Measurements from ENCODE around the gene TMPRSS7. TPM values are rescaled to one million over a fixed set of nuclear protein-coding genes. Genes with fewer than 3 reads are reported as not detected.
A peak's percentile ranks its signal among the peaks of the same experiment; 100 is the strongest.
"Not testable (repeated sequence)": the region's sequence is repeated elsewhere in the genome, so short reads cannot be mapped to it uniquely, and the experiment has no call there.

Gene TMPRSS7
- polyA plus RNA-seq, 1 donor from 2014 or later = not detected

GRCh38 chr3:112072387-112073060, 38.0 kb downstream of the TMPRSS7 start:
- not testable (repeated sequence) for H3K36me3 Mint-ChIP-seq, H3K4me3 Mint-ChIP-seq
- H3K27me3 Mint-ChIP-seq = peaks cover 13% of the 10 kb centered on the region

GRCh38 chr3:112074006-112074405, 39.5 kb downstream of the TMPRSS7 start:
- H3K27ac Mint-ChIP-seq = no peak overlapping the region
- no peaks in the 10 kb centered on the region for H3K9me3 Mint-ChIP-seq
- no peaks in the 10 kb centered on the region for H3K36me3 Mint-ChIP-seq
- peaks cover 13% of the 10 kb centered on the region for H3K27me3 Mint-ChIP-seq
- H3K4me1 Mint-ChIP-seq = peaks cover 0 to 6% (median 0%) of the 10 kb centered on the region in 3 donors
- no peak overlapping the region for H3K4me3 Mint-ChIP-seq

More at GRCh38 chr3:112072387-112073060, 38.0 kb downstream of the TMPRSS7 start:
- not testable (repeated sequence) for H3K9me3 Mint-ChIP-seq, H3K4me1 Mint-ChIP-seq, H3K27ac Mint-ChIP-seq

- Mint-ChIP-seq H3K4me3 (no peak overlapping the region), H3K27ac (no peak overlapping the region), H3K4me1 (peaks cover 0 to 6% (median 0%) of the 10 kb centered on the region in 3 donors), H3K9me3 (no peaks in the 10 kb centered on the region), H3K27me3 (peaks cover 16% of the 10 kb centered on the region), H3K36me3 (no peaks in the 10 kb centered on the region)
Measured at GRCh38 chr3:112074616-112075497, 40.3 kb downstream of the TMPRSS7 start.

GRCh38 chr3:112078125-112079083, 43.9 kb downstream of the TMPRSS7 start:
- no peak overlapping the region for H3K27ac Mint-ChIP-seq

GRCh38 chr3:112083239-112083638, 48.7 kb downstream of the TMPRSS7 start:
- H3K4me1 Mint-ChIP-seq = peaks cover 4 to 8% (median 5%) of the 10 kb centered on the region in 3 donors
- no peak overlapping the region for H3K4me3 Mint-ChIP-seq
- no peaks in the 10 kb centered on the region for H3K36me3 Mint-ChIP-seq
- H3K9me3 Mint-ChIP-seq = no peaks in the 10 kb centered on the region
- no peak overlapping the region for H3K27ac Mint-ChIP-seq
- H3K27me3 Mint-ChIP-seq = peaks cover 19% of the 10 kb centered on the region

More at GRCh38 chr3:112078125-112079083, 43.9 kb downstream of the TMPRSS7 start:
- Mint-ChIP-seq H3K4me1 (peaks cover 0 to 6% (median 0%) of the 10 kb centered on the region in 3 donors), H3K4me3 (no peak overlapping the region), H3K27me3 (peaks cover 15% of the 10 kb centered on the region), H3K9me3 (no peaks in the 10 kb centered on the region), H3K36me3 (no peaks in the 10 kb centered on the region)

GRCh38 chr3:112084980-112085705, 50.6 kb downstream of the TMPRSS7 start:
- no peak overlapping the region for H3K27ac Mint-ChIP-seq
- H3K9me3 Mint-ChIP-seq = no peaks in the 10 kb centered on the region
- H3K4me1 Mint-ChIP-seq = peaks cover 4 to 7% (median 5%) of the 10 kb centered on the region in 3 donors
- peaks cover 2% of the 10 kb centered on the region for H3K36me3 Mint-ChIP-seq
- H3K4me3 Mint-ChIP-seq = peak overlapping the region in 3 of 4 donors; percentile 42 to 91 (median 80)
- H3K27me3 Mint-ChIP-seq = peaks cover 25% of the 10 kb centered on the region

- Mint-ChIP-seq H3K27me3 (peaks cover 25% of the 10 kb centered on the region), H3K4me3 (peak overlapping the region; percentile 42 to 91 (median 86)), H3K4me1 (peaks cover 5 to 7% (median 7%) of the 10 kb centered on the region in 3 donors), H3K9me3 (no peaks in the 10 kb centered on the region), H3K36me3 (peaks cover 2% of the 10 kb centered on the region), H3K27ac (no peak overlapping the region)
Measured at GRCh38 chr3:112085735-112086075, 51.2 kb downstream of the TMPRSS7 start.

GRCh38 chr3:112086076-112086854, 51.7 kb downstream of the TMPRSS7 start, which contains the start of gene C3orf52:
Gene C3orf52 (plus strand): TSS chr3:112086389. CDS start chr3:112086408, 19 bp downstream.
- peaks cover 24% of the 10 kb centered on the region for H3K27me3 Mint-ChIP-seq
- no peaks in the 10 kb centered on the region for H3K9me3 Mint-ChIP-seq
- H3K27ac Mint-ChIP-seq = peak within 1 kb of the TSS in 2 of 3 donors; percentile 57 to 82
- H3K4me3 Mint-ChIP-seq = peak within 1 kb of the TSS; percentile 72 to 91 (median 86)
- H3K4me1 Mint-ChIP-seq = peaks cover 5 to 12% (median 10%) of the 10 kb centered on the region in 3 donors
- peaks cover 2% of the 10 kb centered on the region for H3K36me3 Mint-ChIP-seq

- H3K9me3 Mint-ChIP-seq = no peaks in the 10 kb centered on the region
- peaks cover 5 to 13% (median 10%) of the 10 kb centered on the region in 3 donors for H3K4me1 Mint-ChIP-seq
- peaks cover 2% of the 10 kb centered on the region for H3K36me3 Mint-ChIP-seq
- peak overlapping the region; percentile 72 to 91 (median 86) for H3K4me3 Mint-ChIP-seq
- H3K27me3 Mint-ChIP-seq = peaks cover 24% of the 10 kb centered on the region
- peak overlapping the region in 2 of 3 donors; percentile 57 to 82 for H3K27ac Mint-ChIP-seq
Measured at GRCh38 chr3:112086875-112087524, 52.5 kb downstream of the TMPRSS7 start.

GRCh38 chr3:112087746-112088145, 53.2 kb downstream of the TMPRSS7 start:
- Mint-ChIP-seq H3K36me3 (peaks cover 2% of the 10 kb centered on the region), H3K27me3 (peaks cover 24% of the 10 kb centered on the region), H3K4me3 (peak overlapping the region in 3 of 4 donors; percentile 25 to 91 (median 72)), H3K4me1 (peaks cover 11 to 20% (median 16%) of the 10 kb centered on the region in 3 donors), H3K27ac (no peak overlapping the region), H3K9me3 (no peaks in the 10 kb centered on the region)

- Mint-ChIP-seq H3K9me3 (no peaks in the 10 kb centered on the region), H3K36me3 (peaks cover 2% of the 10 kb centered on the region), H3K4me1 (peaks cover 17 to 28% (median 21%) of the 10 kb centered on the region in 3 donors), H3K27ac (no peak overlapping the region), H3K27me3 (peaks cover 23% of the 10 kb centered on the region), H3K4me3 (no peak overlapping the region)
Measured at GRCh38 chr3:112088944-112089343, 54.4 kb downstream of the TMPRSS7 start.

GRCh38 chr3:112089956-112090886, 55.7 kb downstream of the TMPRSS7 start:
- no peak overlapping the region for H3K27ac Mint-ChIP-seq
- no peaks in the 10 kb centered on the region for H3K9me3 Mint-ChIP-seq
- H3K4me3 Mint-ChIP-seq = no peak overlapping the region
- H3K4me1 Mint-ChIP-seq = peaks cover 15 to 28% (median 21%) of the 10 kb centered on the region in 3 donors
- peaks cover 21% of the 10 kb centered on the region for H3K27me3 Mint-ChIP-seq
- H3K36me3 Mint-ChIP-seq = peaks cover 2% of the 10 kb centered on the region

Data from IgD-negative memory B cell (primary cell).